Sigmoid colon (tissue), 7 donors: Measurements from ENCODE around the gene HOXB5. TPM values are rescaled to one million over a fixed set of nuclear protein-coding genes. Genes with fewer than 3 reads are reported as not detected.

Source experiments
- DNase-seq: peaks from one replicate; pipeline ENCODE4 v3.0.0-alpha.2; 2019
- H3K27ac ChIP-seq, 4 donors: fragments of 200-600 bp; sonication (generic); one replicate each; pipeline ENCODE4 v1.5.1; 2016 to 2019; ENCODE audit warnings: mild to moderate bottlenecking in 1 of 4
- H3K27me3 ChIP-seq, 3 donors: fragments of 200-600 bp; sonication (generic); one replicate each; pipeline ENCODE4 v1.5.1; 2019; ENCODE audit warnings: mild to moderate bottlenecking in 1 of 3
- H3K36me3 ChIP-seq, 4 donors: fragments of 200-600 bp; sonication (generic); one replicate each; pipeline ENCODE4 v1.5.1; 2016 to 2019
- H3K4me1 ChIP-seq, 4 donors: fragments of 200-600 bp; sonication (generic); one replicate each; pipeline ENCODE4 v1.5.1; 2017 to 2019
- H3K4me3 ChIP-seq, 4 donors: fragments of 200-600 bp; sonication (generic); one replicate each; pipeline ENCODE4 v1.5.1; 2017 to 2019; ENCODE audit warnings: mild to moderate bottlenecking in 2 of 4, moderate library complexity in 1 of 4
- H3K9me3 ChIP-seq, 4 donors: fragments of 200-600 bp in 3 of 4; sonication (generic) in 3 of 4; one replicate each; pipeline versions ENCODE4 v1.5.1 to v1.6.1; 2013 to 2019
- EP300 ChIP-seq, 4 donors: sonication (generic); formaldehyde crosslinking; IDR thresholded peaks; one replicate each; pipeline ENCODE4 v1.6.1; 2017; ENCODE audit warnings: antibody characterized with exemption in 4 of 4
- POLR2A ChIP-seq, 2 donors: fragments of 450-650 bp; IDR thresholded peaks; one replicate each; pipeline ENCODE4 v1.6.1; 2016; ENCODE audit warnings: antibody characterized with exemption in 2 of 2, mild to moderate bottlenecking in 2 of 2, moderate library complexity in 2 of 2
- POLR2AphosphoS5 ChIP-seq, 4 donors: sonication (generic); formaldehyde crosslinking; IDR thresholded peaks; one replicate each; pipeline ENCODE4 v1.6.1; 2017; ENCODE audit warnings: antibody characterized with exemption in 4 of 4
- WGBS, 2 donors: extraction: QIAGEN DNeasy Blood & Tissue Kit; methylation state at CpG; one replicate each; pipeline ENCODE4 v1.1.7; 2013; 5-methylcytosine and 5-hydroxymethylcytosine counted together
- intact Hi-C: fragments of 100-400 bp; cut with DNase I; formaldehyde crosslinking; loops from one replicate; pipeline ENCODE4 v1.15.1; 2023
- polyA plus RNA-seq, 3 donors: library from polyadenylated mRNA; stranded (reverse); fragments of 200-250 nt; gene quantifications; one replicate each; pipeline ENCODE4 v1.2.3, GENCODE V29; 2013
- total RNA-seq, 4 donors: library from RNA; depleted of rRNA; stranded (reverse); fragments of >200 nt; gene quantifications; one replicate each; pipeline ENCODE4 v1.1.0, GENCODE V29; 2016
- TF ChIP-seq, protein P1 (sequence below), 4 experiments: fragments of 450-650 bp in 3 of 4; fragments of 200-600 bp in 1 of 4; IDR thresholded peaks; one replicate each; pipeline ENCODE4 v1.5.1; 2016 to 2019; ENCODE audit warnings: antibody characterized with exemption in 4 of 4, mild to moderate bottlenecking in 3 of 4, moderate library complexity in 2 of 4
- donor health status: healthy with polysubstance abuse.
- donor health status: Bipolar disorder and iron deficiency.
- donor health status: healthy.

HOXB5 gene
- total and polyA plus RNA-seq, 7 donors: 1.5 to 13.9 (median 2.5) TPM

- Histone ChIP-seq H3K4me3 (no peak overlapping the region), H3K27ac (no peak overlapping the region), H3K9me3 (no peaks in the 10 kb centered on the region), H3K27me3 (peaks cover 53 to 100% (median 86%) of the 10 kb centered on the region in 3 donors), H3K36me3 (no peaks in the 10 kb centered on the region), H3K4me1 (peaks cover 0 to 16% (median 7%) of the 10 kb centered on the region in 4 donors)
- TF ChIP-seq, protein P1, sequence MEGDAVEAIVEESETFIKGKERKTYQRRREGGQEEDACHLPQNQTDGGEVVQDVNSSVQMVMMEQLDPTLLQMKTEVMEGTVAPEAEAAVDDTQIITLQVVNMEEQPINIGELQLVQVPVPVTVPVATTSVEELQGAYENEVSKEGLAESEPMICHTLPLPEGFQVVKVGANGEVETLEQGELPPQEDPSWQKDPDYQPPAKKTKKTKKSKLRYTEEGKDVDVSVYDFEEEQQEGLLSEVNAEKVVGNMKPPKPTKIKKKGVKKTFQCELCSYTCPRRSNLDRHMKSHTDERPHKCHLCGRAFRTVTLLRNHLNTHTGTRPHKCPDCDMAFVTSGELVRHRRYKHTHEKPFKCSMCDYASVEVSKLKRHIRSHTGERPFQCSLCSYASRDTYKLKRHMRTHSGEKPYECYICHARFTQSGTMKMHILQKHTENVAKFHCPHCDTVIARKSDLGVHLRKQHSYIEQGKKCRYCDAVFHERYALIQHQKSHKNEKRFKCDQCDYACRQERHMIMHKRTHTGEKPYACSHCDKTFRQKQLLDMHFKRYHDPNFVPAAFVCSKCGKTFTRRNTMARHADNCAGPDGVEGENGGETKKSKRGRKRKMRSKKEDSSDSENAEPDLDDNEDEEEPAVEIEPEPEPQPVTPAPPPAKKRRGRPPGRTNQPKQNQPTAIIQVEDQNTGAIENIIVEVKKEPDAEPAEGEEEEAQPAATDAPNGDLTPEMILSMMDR (IDR thresholded peaks at IDR 0.05): peak in 3 of 4 experiments; percentile 15 to 31 (median 15)
- TF ChIP-seq EP300 (IDR thresholded peaks at IDR 0.05) (no peak), POLR2A (IDR thresholded peaks at IDR 0.05) (no peak)
- WGBS, 2 donors: 3 to 6% methylated on average over 39 of the region's 39 CpGs
- intact Hi-C loops: no loop called here
- peak; percentile 73 for DNase-seq
Observed at GRCh38 chr17:48636177-48637018, 42.8 kb upstream of the HOXB5 start.

GRCh38 chr17:48634493-48635208 lies 41.1 kb upstream of the HOXB5 start:
- no peaks in the 10 kb centered on the region for H3K9me3 ChIP-seq
- H3K36me3 ChIP-seq: no peaks in the 10 kb centered on the region
- DNase-seq: peak; percentile 35
- no peak for TF ChIP-seq POLR2A (IDR thresholded peaks at IDR 0.05)
- TF ChIP-seq, protein P1 (IDR thresholded peaks at IDR 0.05): no peak
- TF ChIP-seq EP300 (IDR thresholded peaks at IDR 0.05): no peak
- TF ChIP-seq POLR2AphosphoS5 (IDR thresholded peaks at IDR 0.05): no peak
- no peak overlapping the region for H3K27ac ChIP-seq
- peaks cover 0 to 16% (median 7%) of the 10 kb centered on the region in 4 donors for H3K4me1 ChIP-seq
- peaks cover 55 to 100% (median 94%) of the 10 kb centered on the region in 3 donors for H3K27me3 ChIP-seq
- H3K4me3 ChIP-seq: no peak overlapping the region
- intact Hi-C loops: no loop called here
- WGBS, 2 donors: 15 to 51% methylated on average over 20 of the region's 20 CpGs

- WGBS, 2 donors: 15 to 43% methylated on average over 35 of the region's 35 CpGs
- no peak overlapping the region for H3K4me3 ChIP-seq
- intact Hi-C loops: no loop called here
- H3K4me1 ChIP-seq: peaks cover 0 to 16% (median 7%) of the 10 kb centered on the region in 4 donors
- no peak overlapping the region for H3K27ac ChIP-seq
- peak; percentile 51 for DNase-seq
- H3K9me3 ChIP-seq: no peaks in the 10 kb centered on the region
- H3K36me3 ChIP-seq: no peaks in the 10 kb centered on the region
- no peak for TF ChIP-seq POLR2AphosphoS5 (IDR thresholded peaks at IDR 0.05)
- TF ChIP-seq EP300 (IDR thresholded peaks at IDR 0.05): no peak
- TF ChIP-seq POLR2A (IDR thresholded peaks at IDR 0.05): no peak
- H3K27me3 ChIP-seq: peaks cover 69 to 100% (median 99%) of the 10 kb centered on the region in 3 donors
Observed at GRCh38 chr17:48633266-48633677, 39.7 kb upstream of the HOXB5 start.

DNA sequence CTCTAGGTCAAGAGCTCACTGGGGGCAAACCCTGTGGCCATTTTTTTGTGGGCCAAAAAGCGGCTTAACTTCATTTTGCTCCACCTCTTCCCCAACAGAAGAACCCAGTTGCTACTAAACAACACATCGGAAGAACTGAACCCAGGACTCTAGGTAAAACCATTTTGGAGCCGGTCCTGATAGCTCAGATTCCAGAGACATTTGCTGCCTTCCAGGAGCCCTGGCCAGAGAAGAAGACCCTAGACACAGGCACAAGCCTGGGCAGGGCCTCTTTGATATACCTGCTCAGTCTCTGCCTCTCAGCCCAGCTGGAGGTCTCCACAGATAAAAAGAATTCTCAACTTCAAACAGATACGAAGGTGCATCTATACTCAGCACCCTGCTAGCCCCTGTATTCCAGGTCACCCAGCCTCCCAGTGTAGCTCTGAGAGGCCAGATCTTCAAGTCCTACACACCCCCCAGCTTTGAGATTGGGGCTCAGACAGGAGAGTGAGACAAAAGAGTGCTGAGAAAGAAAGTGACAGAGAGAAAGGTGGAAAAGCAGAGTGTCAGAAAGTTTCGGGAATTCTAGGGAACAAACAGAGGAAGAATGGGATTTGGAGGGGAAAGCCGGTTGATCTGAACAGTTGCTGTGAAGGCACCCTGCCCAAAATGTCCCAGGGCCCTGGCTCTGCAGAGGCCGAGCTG lies 39.1 kb upstream of the HOXB5 start:
- H3K27me3 ChIP-seq: peaks cover 72 to 100% (median 100%) of the 10 kb centered on the region in 3 donors
- TF ChIP-seq POLR2A (IDR thresholded peaks at IDR 0.05): no peak
- no peak for TF ChIP-seq EP300 (IDR thresholded peaks at IDR 0.05)
- TF ChIP-seq, protein P1 (IDR thresholded peaks at IDR 0.05): no peak
- TF ChIP-seq POLR2AphosphoS5 (IDR thresholded peaks at IDR 0.05): no peak
- H3K9me3 ChIP-seq: no peaks in the 10 kb centered on the region
- no peak overlapping the region for H3K4me3 ChIP-seq
- peaks cover 0 to 16% (median 7%) of the 10 kb centered on the region in 4 donors for H3K4me1 ChIP-seq
- H3K27ac ChIP-seq: no peak overlapping the region
- H3K36me3 ChIP-seq: no peaks in the 10 kb centered on the region
- 17 to 58% methylated on average over 7 of the region's 7 CpGs for WGBS, 2 donors
- intact Hi-C loops: no loop called here
- DNase-seq: peak; percentile 8
